NCI-H2227 (cell line): ENCODE measurements around the gene IQCK.
A peak's percentile ranks its signal among the peaks of the same experiment; 100 is the strongest.

Source experiments
- DNase-seq: peaks from one replicate; lab custom pipeline; 2025; ENCODE audit not compliant: unreplicated experiment; lab: John Stamatoyannopoulos, UW

The IQCK gene

GRCh38 chr16:19854543-19854876, 136.4 kb downstream of the IQCK start:
- no peak for DNase-seq

- no peak for DNase-seq
These were observed 138.0 kb downstream of the IQCK start for GRCh38 chr16:19856120-19856519.

GRCh38 chr16:19857593-19858339, 139.7 kb downstream of the IQCK start:
- DNase-seq, result peak; percentile 81

- DNase-seq, result peak; percentile 81
These were observed 140.4 kb downstream of the IQCK start for GRCh38 chr16:19858340-19859018.

- DNase-seq, result no peak
These were observed 141.1 kb downstream of the IQCK start for GRCh38 chr16:19859166-19859565.

- no peak for DNase-seq
These were observed 141.5 kb downstream of the IQCK start for GRCh38 chr16:19859603-19860002.

GRCh38 chr16:19860166-19861041, 142.3 kb downstream of the IQCK start:
- no peak for DNase-seq

- DNase-seq, result no peak
These were observed 143.1 kb downstream of the IQCK start for GRCh38 chr16:19861133-19861532.

- DNase-seq, result no peak
These were observed 143.8 kb downstream of the IQCK start for GRCh38 chr16:19861811-19862327.

- DNase-seq, result no peak
These were observed 145.9 kb downstream of the IQCK start for GRCh38 chr16:19863990-19864389.

GRCh38 chr16:19864566-19864965, 146.5 kb downstream of the IQCK start:
- DNase-seq, result no peak

- no peak for DNase-seq
These were observed 150.3 kb downstream of the IQCK start for GRCh38 chr16:19868421-19868820.

- DNase-seq, result no peak
These were observed 153.7 kb downstream of the IQCK start for GRCh38 chr16:19871721-19872120.

- no peak for DNase-seq
These were observed 154.2 kb downstream of the IQCK start for GRCh38 chr16:19872179-19872863.

- no peak for DNase-seq
These were observed 154.9 kb downstream of the IQCK start for GRCh38 chr16:19872935-19873334.

GRCh38 chr16:19874026-19874425, 156.0 kb downstream of the IQCK start:
- no peak for DNase-seq

GRCh38 chr16:19874851-19875546, 156.9 kb downstream of the IQCK start:
- DNase-seq, result no peak

- DNase-seq, result no peak
These were observed 157.8 kb downstream of the IQCK start for GRCh38 chr16:19875900-19876299.

- DNase-seq, result no peak
These were observed 158.5 kb downstream of the IQCK start for GRCh38 chr16:19876501-19877059.

GRCh38 chr16:19878757-19879156, 160.7 kb downstream of the IQCK start:
- DNase-seq, result no peak
